LNCAP (cell line): ENCODE measurements around the gene EFTUD2.

ENCODE experiments used
- TF ChIP-seq, protein P1 (sequence below): fragments of 450-650 bp; IDR thresholded peaks from 2 replicates; pipeline ENCODE4 v1.5.1; 2017; ENCODE audit warnings: mild to moderate bottlenecking

The EFTUD2 gene

DNA sequence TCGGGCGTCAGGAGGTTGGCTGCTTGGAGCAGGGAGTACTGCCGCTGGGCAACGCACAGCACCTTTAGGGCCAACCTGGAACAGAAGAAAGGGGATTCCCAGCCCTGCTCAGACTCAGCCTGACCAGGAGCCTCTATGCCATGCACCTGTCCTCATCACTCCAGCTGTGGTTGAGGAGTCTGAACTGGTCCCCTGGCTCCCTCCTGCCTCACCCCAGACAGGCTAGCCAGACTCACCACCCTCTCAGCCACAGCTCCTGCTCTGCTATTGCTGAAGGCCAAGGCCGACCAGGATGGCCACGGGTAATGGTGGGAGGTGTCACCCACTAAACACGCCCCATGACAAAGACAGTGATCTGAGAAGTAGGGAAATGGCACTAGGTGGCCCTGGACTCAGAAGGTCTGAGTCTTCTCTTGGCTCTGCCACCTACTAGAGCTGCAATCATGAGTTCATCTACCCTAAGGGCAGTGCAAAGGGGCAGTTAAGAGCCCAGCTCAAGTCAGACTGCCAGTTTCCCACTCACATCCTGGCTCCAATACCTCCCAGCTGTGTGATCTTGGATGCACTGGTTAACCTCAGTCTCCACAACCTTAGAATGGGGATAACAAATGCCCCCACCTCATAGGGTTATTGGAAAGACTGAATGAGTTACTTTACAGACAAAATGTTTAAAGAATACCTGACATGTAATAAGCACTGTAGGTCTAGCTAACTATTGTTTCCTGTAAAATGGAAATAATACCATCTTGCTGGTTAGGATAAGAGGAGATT lies 29.9 kb upstream of the EFTUD2 start:
- TF ChIP-seq, protein P1, sequence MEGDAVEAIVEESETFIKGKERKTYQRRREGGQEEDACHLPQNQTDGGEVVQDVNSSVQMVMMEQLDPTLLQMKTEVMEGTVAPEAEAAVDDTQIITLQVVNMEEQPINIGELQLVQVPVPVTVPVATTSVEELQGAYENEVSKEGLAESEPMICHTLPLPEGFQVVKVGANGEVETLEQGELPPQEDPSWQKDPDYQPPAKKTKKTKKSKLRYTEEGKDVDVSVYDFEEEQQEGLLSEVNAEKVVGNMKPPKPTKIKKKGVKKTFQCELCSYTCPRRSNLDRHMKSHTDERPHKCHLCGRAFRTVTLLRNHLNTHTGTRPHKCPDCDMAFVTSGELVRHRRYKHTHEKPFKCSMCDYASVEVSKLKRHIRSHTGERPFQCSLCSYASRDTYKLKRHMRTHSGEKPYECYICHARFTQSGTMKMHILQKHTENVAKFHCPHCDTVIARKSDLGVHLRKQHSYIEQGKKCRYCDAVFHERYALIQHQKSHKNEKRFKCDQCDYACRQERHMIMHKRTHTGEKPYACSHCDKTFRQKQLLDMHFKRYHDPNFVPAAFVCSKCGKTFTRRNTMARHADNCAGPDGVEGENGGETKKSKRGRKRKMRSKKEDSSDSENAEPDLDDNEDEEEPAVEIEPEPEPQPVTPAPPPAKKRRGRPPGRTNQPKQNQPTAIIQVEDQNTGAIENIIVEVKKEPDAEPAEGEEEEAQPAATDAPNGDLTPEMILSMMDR, result no peak

DNA sequence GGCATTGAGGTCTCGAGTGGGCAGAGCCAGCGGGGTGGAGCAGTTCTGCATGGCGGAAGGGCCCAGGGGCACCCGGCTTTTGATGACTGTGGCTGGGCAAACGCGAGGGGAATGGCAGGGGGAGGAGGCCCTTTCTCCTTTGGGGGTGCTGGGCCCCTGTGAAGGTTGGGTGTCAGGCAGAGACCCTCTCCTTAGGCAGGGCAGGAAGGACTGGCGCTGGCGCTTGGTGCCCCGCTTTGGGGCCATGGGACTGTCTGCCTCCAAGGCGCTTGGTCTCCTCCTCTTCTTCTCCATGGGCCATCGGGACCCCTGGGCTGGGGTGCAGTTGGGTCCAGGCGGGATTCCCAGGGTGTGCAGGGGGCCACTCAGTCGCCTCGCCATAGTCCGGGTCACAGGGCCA lies 28.9 kb upstream of the EFTUD2 start:
- TF ChIP-seq, protein P1, result no peak

DNA sequence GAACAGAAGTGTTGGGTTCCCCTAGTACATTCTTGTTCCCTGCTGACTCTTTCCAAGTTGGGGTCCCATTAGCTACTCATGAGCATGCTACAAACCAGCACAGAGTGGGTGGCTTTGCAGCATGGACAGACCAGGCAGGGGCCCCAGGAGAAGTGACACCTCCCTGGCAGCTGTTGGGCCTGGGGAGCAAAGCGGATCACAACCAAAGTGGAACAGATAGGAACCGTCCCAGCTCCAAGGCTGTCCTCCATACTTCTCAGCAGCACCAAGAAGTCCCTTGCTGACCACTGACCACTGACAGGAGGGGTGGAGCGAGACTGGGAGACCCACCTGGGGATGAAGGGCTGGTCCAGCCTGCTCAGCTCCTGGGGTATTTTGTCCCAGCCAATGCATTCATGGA lies 28.5 kb upstream of the EFTUD2 start:
- TF ChIP-seq, protein P1, result no peak

DNA sequence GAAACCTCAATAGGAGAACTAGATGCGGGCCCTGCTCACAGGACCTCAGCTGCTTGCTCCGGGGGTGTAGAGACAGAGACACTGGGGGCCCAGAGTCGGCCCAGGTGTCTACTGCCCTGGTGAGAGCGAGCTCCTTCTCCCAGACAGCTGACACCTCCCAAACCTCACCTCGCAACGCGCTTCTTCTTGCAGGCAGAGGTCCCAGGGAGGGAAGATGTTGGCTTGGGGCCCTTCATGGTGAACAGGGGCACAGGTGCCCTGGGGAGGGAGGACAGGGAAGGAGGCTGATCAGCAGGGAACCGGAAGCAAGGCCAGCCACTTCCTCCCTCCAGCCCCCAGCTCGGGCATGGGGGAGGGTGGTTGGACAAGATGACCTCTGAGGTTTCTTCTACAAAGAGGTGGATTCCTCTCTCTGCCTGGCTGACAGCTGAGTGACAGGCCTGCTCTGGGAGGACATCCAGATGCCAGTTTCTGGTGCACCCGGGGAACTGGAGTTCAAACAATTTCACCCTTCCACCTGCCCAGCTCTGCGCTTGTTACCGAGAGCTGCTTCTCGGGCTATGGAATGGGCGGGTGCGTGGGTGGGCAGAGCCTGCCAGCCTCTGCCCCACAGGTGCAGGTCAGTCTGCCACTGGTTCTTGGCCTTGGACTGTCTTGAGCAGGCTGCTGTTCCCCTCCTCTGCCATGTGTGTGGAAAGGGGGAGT lies 27.7 kb upstream of the EFTUD2 start:
- TF ChIP-seq, protein P1, result no peak

- TF ChIP-seq, protein P1, result no peak
These were observed 26.8 kb upstream of the EFTUD2 start for GRCh38 chr17:44925731-44926697.

- TF ChIP-seq, protein P1, result no peak
These were observed 24.9 kb upstream of the EFTUD2 start for GRCh38 chr17:44924107-44924544.
